Activated CD8-positive, alpha-beta T cell treated with anti-CD3 and anti-CD28 coated beads, Interleukin-2, amount 10 ng/mL, durations not matched to agents 7 days and 5 days (primary cell): ENCODE measurements around the gene OR2V2. TPM values are rescaled to one million over a fixed set of nuclear protein-coding genes. Genes with fewer than 3 reads are reported as not detected.
"Not testable (repeated sequence)": the region's sequence is repeated elsewhere in the genome, so short reads cannot be mapped to it uniquely, and the experiment has no call there.

Source experiments
- ATAC-seq: fragments of 150-1000 bp; cut with Tn5 transposase; one replicate; pipeline ENCODE4 v1.10.0; 2021; ENCODE audit warnings: moderate library complexity
- CTCF ChIA-PET: fragments of 350-600 bp; sonication (Branson Sonifier 250); formaldehyde crosslinking; loops from one replicate; lab custom pipeline; 2021; ENCODE audit warnings: antibody characterized with exemption; lab: Charles Lee
- POLR2A ChIA-PET: fragments of 350-600 bp; sonication (Branson Sonifier 250); formaldehyde crosslinking; loops from one replicate; lab custom pipeline; 2021; ENCODE audit warnings: antibody characterized with exemption; lab: Charles Lee
- DNase-seq: peaks from one replicate; pipeline ENCODE4 v3.0.0-alpha.2; 2020
- H3K27ac Mint-ChIP-seq: one replicate; pipeline ENCODE4 v1.8.0; 2021; ENCODE audit warnings: mild to moderate bottlenecking, mixed read lengths
- H3K27me3 Mint-ChIP-seq: one replicate; pipeline ENCODE4 v1.8.0; 2021; ENCODE audit warnings: low read depth, mixed read lengths
- H3K36me3 Mint-ChIP-seq: one replicate; pipeline ENCODE4 v1.8.0; 2021; ENCODE audit warnings: low read depth, mixed read lengths
- H3K4me1 Mint-ChIP-seq: one replicate; pipeline ENCODE4 v1.8.0; 2021; ENCODE audit warnings: low read depth, mixed read lengths
- H3K4me3 Mint-ChIP-seq: one replicate; pipeline ENCODE4 v1.8.0; 2021; ENCODE audit warnings: mild to moderate bottlenecking, mixed read lengths
- H3K9me3 Mint-ChIP-seq: one replicate; pipeline ENCODE4 v1.8.0; 2022; ENCODE audit warnings: mixed read lengths; ENCODE audit not compliant: insufficient read depth
- total RNA-seq, 2 experiments: library from RNA; stranded (reverse); gene quantifications; one replicate each; pipeline ENCODE4 v1.2.3, GENCODE V29; 2021

OR2V2 gene
- total RNA-seq, 2 experiments from 2014 or later: not detected

DNA sequence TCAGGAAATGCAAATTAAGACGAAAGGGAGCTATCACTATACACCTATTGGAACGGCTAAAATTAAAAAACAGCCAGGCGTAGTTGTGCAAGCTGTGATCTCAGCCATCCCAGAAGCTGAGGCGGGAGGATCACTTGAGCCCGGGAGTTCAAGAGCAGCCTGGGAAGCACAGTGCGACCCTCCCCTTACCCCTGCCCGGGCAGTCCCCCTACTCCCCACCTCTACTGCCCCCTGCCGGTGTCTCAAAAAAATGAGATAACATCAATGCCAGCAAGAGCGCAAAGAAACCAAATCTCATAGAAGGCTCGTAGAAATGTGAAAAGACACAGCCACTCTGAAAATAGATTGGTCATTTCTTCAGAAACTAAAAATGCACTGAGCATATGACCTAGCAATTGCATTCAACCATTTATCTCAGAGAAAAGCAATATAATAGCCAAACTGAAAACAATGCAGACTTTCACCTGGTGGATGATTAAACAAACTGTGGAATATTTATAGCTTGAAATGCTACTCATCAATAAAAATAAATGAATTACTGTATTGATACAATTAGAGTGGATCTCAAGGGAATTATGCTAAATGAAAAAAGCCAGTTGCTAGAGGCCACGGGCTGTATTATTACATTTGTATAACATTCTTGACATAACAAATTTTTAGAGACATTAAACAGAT is 20.6 kb downstream of the OR2V2 start:
- POLR2A ChIA-PET: no interaction called here
- ATAC-seq (no peak), DNase-seq (peak; percentile 56)
- CTCF ChIA-PET: interaction anchor here (0.8 to 4.2 kb wide), 13 partner anchors 9 to 449 kb away, joined by 3 to 23 read pairs (median 4); partner anchors contain the start of gene TRIM7
- Mint-ChIP-seq H3K4me1 (peaks cover 79% of the 10 kb centered on the region), H3K4me3 (no peak overlapping the region), H3K27ac (peak overlapping the region; percentile 19), H3K9me3 (no peaks in the 10 kb centered on the region), H3K27me3 (peaks cover 39% of the 10 kb centered on the region), H3K36me3 (peaks cover 10% of the 10 kb centered on the region)

DNA sequence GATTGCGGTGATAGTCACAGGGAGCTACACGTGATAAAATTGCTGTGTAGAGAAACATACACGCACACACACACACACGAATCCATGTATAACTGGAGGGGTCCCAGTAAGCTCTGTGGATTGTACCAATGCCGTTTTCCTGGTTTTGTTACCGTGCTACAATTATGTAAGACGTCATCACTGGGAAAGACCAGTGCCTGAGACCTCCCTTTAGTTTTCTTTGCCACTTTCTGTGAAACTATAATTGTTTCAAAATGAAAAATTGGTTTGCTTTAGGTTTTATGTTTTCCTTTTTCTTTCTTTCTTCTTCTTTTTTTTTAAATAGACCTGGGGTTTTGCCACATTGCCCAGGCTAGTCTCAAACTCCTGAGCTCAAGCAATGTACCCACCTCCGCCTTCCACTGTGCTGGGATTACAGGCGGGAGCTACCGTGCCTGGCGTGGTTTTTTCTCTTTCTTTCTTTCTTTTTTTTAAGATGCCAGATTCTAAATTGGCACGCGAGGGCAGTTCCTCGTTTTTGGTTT is 21.3 kb downstream of the OR2V2 start:
- CTCF ChIA-PET: interaction anchor here (0.8 to 4.2 kb wide), 13 partner anchors 9 to 450 kb away, joined by 3 to 23 read pairs (median 4); partner anchors contain the start of gene TRIM7
- DNase-seq (no peak), ATAC-seq (no peak)
- Mint-ChIP-seq H3K27me3 (peaks cover 43% of the 10 kb centered on the region), H3K36me3 (peaks cover 10% of the 10 kb centered on the region), H3K9me3 (no peaks in the 10 kb centered on the region), H3K4me1 (peaks cover 79% of the 10 kb centered on the region), H3K27ac (peak overlapping the region; percentile 73), H3K4me3 (peak overlapping the region; percentile 35)
- POLR2A ChIA-PET: interaction anchor here (1.0 kb wide), 1 partner anchor 54 kb away, joined by 3 read pairs; no protein-coding TSS in a partner anchor

DNA sequence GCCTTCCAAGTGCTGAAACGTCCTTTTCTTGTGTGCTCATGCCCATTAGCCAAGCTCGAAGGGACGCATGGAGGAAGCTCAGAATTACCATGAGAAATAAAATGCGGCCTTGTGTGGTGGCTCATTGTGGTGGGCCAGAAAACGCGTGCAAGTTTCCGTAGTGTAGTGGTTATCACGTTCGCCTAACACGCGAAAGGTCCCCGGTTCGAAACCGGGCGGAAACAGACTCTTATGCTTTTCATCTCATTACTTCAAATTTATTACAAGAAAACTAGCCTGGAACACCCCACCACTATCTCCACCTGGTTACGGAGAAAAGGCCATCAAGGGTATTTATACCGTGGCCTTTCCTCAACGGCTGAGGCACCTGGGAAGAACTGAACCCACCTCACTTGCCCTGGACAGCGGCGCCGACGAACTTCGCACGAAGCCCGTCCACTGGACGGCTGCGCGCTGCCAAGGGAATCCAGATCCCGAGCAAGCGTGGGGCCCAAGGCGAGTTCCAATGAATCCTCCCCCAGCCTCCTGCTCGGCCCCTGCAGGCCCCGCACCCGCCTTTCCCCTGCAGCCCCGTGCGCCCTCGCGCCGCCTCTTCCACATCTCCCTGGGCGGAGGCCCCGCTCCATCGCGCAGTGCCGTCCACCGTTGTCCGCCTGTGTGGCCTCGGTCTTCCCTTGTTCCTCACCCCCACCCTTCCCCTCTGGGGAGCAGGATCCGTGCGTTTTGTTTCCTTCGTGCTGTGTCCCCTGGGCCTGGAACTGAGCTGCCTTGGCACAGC is 22.3 kb downstream of the OR2V2 start:
- POLR2A ChIA-PET: interaction anchor here (1.0 kb wide), 3 partner anchors 53 to 92 kb away, joined by 3 read pairs; partner anchors contain the start of gene RACK1
- H3K4me1 Mint-ChIP-seq: peaks cover 73% of the 10 kb centered on the region
- H3K27ac Mint-ChIP-seq: peak overlapping the region; percentile 73
- H3K9me3 Mint-ChIP-seq, H3K36me3 Mint-ChIP-seq: not testable (repeated sequence)
- DNase-seq (peak; percentile 85), ATAC-seq (peak; percentile 32)
- CTCF ChIA-PET: interaction anchor here (0.9 to 4.2 kb wide), 9 partner anchors 8 to 387 kb away, joined by 3 to 23 read pairs (median 5); no protein-coding TSS in a partner anchor
- peaks cover 43% of the 10 kb centered on the region for H3K27me3 Mint-ChIP-seq
- peak overlapping the region; percentile 63 for H3K4me3 Mint-ChIP-seq

DNA sequence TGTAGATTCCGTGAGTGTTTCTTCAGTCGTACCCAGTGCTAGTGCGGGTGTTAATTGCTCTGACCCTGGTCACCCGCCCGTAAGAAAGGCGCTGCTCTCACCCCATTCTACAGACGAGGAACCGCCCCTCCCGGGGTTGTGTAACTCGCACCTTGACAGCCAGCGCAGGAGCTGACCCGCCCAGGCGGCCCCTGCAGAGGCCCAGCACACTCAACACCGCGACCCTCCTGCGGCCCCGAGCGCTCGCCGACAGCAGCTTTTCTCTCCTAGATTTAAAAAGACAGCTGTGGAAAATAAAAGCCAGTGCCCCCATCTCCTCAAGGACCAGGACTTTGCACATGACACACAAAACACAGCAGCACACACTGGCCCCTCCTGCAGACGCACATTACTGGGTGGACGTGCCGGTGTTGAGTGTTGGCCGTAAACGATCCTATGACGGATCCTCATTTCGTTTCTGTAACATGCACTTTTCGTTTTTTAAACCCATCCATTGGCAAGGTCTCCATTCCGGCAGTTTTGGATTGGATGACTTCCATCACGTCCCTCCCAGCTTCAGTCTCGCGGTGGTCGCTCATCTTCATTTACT is 22.9 kb downstream of the OR2V2 start:
- H3K27me3 Mint-ChIP-seq: peaks cover 41% of the 10 kb centered on the region
- peaks cover 70% of the 10 kb centered on the region for H3K4me1 Mint-ChIP-seq
- CTCF ChIA-PET: interaction anchor here (0.9 to 4.2 kb wide), 6 partner anchors 14 to 388 kb away, joined by 3 to 23 read pairs (median 4); no protein-coding TSS in a partner anchor
- peak overlapping the region; percentile 63 for H3K4me3 Mint-ChIP-seq
- peaks cover 9% of the 10 kb centered on the region for H3K36me3 Mint-ChIP-seq
- DNase-seq (no peak), ATAC-seq (no peak)
- peak overlapping the region; percentile 67 for H3K27ac Mint-ChIP-seq
- POLR2A ChIA-PET: interaction anchor here (1.0 to 1.2 kb wide), 3 partner anchors 73 to 91 kb away, joined by 3 to 4 read pairs (median 3); partner anchors contain the start of gene RACK1
- H3K9me3 Mint-ChIP-seq: no peaks in the 10 kb centered on the region

DNA sequence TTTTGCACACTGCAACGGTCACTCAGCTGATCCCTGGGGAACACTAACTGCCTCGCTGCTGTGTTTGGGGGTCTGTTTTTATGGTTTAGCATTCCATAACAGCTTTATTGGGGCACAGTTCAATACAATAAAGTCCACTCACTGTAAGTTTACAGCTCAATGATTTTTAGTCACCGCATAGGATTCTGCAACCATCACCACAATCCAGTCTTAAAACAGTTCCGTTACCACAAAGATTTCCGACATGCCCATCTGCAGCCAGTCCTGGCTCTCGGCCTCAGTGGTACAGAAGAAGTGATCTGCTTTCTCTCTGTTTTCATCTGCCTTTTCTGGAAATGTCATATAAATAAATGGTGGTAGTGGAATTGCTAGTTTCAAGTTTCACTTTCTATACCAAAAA is 23.6 kb downstream of the OR2V2 start:
- CTCF ChIA-PET: interaction anchor here (0.9 to 4.2 kb wide), 4 partner anchors 13 to 53 kb away, joined by 3 to 23 read pairs (median 8); no protein-coding TSS in a partner anchor
- H3K4me3 Mint-ChIP-seq: peak overlapping the region; percentile 16
- H3K9me3 Mint-ChIP-seq: no peaks in the 10 kb centered on the region
- H3K36me3 Mint-ChIP-seq: peaks cover 6% of the 10 kb centered on the region
- H3K4me1 Mint-ChIP-seq: peaks cover 66% of the 10 kb centered on the region
- H3K27me3 Mint-ChIP-seq: peaks cover 38% of the 10 kb centered on the region
- ATAC-seq: no peak
- no peak overlapping the region for H3K27ac Mint-ChIP-seq
- POLR2A ChIA-PET: interaction anchor here (1.2 kb wide), 2 partner anchors 19 to 72 kb away, joined by 3 to 4 read pairs; no protein-coding TSS in a partner anchor
- no peak for DNase-seq

DNA sequence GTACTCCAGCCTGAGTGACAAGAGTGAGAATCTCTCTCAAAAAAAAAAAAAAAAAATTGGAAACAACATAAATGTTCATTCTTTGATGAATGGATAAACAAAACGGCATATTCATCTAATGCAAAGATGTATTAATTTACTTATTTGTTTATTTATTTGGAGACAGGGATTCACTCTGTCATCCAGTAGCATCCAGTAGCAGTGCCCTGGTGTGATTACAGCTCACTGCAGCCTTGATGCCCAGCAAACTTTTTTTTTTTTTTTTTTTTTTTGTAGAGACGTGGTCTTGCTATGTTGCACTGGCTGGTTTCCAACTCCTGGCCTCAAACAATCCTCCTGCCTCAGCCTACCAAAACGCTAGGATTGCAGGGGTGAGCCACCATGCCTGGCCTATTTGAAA is 24.4 kb downstream of the OR2V2 start:
- peak overlapping the region; percentile 81 for H3K4me3 Mint-ChIP-seq
- ATAC-seq (no peak), DNase-seq (no peak)
- peaks cover 38% of the 10 kb centered on the region for H3K27me3 Mint-ChIP-seq
- H3K27ac Mint-ChIP-seq: no peak overlapping the region
- peaks cover 6% of the 10 kb centered on the region for H3K36me3 Mint-ChIP-seq
- ChIA-PET POLR2A (interaction anchor here (1.2 kb wide), 2 partner anchors 18 to 51 kb away, joined by 3 read pairs; partner anchors contain the start of gene TRIM41), CTCF (interaction anchor here (1.9 to 3.1 kb wide), 3 partner anchors 13 to 36 kb away, joined by 11 to 25 read pairs (median 19); no protein-coding TSS in a partner anchor)
- peaks cover 64% of the 10 kb centered on the region for H3K4me1 Mint-ChIP-seq
- no peaks in the 10 kb centered on the region for H3K9me3 Mint-ChIP-seq

DNA sequence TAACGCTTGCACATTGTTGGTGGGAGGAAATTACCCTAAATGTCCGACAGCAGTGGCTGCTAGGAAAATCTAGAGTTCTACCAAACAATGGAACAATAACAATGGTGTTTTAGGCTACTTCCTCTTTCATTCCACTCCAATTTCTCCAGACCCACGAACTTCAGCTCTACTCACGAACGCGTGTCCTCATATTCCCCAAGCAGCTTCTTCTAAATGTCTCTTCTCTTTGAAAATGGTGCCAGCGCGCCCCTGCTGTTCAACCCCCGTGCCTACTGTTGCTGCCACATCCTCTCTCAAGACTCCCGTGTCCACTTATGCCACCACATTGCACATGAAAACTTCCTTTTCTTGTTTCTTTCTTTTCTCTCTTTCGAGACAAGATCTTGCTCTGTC is 25.6 kb downstream of the OR2V2 start:
- Mint-ChIP-seq H3K27me3 (peaks cover 31% of the 10 kb centered on the region), H3K27ac (peak overlapping the region; percentile 96), H3K4me3 (peak overlapping the region; percentile 81), H3K36me3 (peaks cover 6% of the 10 kb centered on the region), H3K9me3 (no peaks in the 10 kb centered on the region), H3K4me1 (peaks cover 52% of the 10 kb centered on the region)
- ATAC-seq: peak; percentile 38
- ChIA-PET CTCF (interaction anchor here (0.6 to 3.1 kb wide), 9 partner anchors 10 to 388 kb away, joined by 3 to 25 read pairs (median 4); no protein-coding TSS in a partner anchor), POLR2A (interaction anchor here (0.7 to 1.9 kb wide), 10 partner anchors 9 to 341 kb away, joined by 3 to 13 read pairs (median 4); no protein-coding TSS in a partner anchor)
- DNase-seq: no peak

DNA sequence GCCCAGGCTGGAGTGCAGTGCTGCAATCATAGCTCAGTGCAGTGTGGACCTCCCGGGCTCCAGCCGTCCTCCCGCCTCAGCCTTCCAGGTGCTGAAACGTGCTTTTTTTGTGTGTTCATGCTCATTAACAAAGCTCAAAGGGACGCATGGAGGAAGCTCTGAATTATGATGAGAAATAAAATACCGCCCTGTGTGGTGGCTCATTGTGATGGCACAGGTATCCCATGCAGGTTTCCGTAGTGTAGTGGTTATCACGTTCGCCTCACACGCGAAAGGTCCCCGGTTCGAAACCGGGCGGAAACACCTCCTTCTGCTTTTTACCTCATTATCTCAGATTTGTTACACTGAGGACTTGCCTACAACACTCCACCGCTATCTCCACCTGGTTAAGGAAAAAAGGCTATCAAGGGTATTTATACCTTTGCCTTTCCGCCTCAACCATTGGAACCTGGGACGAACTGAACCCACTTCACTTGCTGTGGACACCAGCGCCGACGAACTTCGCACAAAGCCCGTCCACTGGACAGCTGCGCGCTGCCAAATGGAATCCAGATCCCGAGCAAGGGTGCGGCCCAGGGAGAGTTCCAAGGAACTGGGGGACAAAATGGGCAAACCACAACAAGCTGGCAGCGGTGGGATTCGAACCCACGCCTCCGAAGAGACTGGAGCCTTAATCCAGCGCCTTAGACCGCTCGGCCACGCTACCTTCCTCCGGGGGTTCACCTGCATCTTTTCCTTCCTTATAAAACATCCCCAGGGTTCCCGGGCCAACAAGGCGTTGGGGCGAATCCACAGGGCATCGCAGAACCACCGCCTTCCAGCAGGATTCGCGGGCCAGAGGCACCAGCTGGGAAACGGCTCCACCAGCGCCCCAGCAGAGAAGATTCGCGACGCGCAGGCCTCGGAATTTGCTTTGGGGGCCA is 26.3 kb downstream of the OR2V2 start:
- POLR2A ChIA-PET: interaction anchor here (0.6 to 1.9 kb wide), 13 partner anchors 10 to 680 kb away, joined by 3 to 13 read pairs (median 4); no protein-coding TSS in a partner anchor
- ATAC-seq: peak; percentile 79
- peak overlapping the region; percentile 81 for H3K4me3 Mint-ChIP-seq
- peaks cover 6% of the 10 kb centered on the region for H3K36me3 Mint-ChIP-seq
- peak overlapping the region; percentile 96 for H3K27ac Mint-ChIP-seq
- peaks cover 47% of the 10 kb centered on the region for H3K4me1 Mint-ChIP-seq
- CTCF ChIA-PET: interaction anchor here (0.6 to 3.1 kb wide), 7 partner anchors 10 to 64 kb away, joined by 3 to 25 read pairs (median 6); no protein-coding TSS in a partner anchor
- H3K27me3 Mint-ChIP-seq: peaks cover 28% of the 10 kb centered on the region
- no peaks in the 10 kb centered on the region for H3K9me3 Mint-ChIP-seq
- peak; percentile 85 for DNase-seq

DNA sequence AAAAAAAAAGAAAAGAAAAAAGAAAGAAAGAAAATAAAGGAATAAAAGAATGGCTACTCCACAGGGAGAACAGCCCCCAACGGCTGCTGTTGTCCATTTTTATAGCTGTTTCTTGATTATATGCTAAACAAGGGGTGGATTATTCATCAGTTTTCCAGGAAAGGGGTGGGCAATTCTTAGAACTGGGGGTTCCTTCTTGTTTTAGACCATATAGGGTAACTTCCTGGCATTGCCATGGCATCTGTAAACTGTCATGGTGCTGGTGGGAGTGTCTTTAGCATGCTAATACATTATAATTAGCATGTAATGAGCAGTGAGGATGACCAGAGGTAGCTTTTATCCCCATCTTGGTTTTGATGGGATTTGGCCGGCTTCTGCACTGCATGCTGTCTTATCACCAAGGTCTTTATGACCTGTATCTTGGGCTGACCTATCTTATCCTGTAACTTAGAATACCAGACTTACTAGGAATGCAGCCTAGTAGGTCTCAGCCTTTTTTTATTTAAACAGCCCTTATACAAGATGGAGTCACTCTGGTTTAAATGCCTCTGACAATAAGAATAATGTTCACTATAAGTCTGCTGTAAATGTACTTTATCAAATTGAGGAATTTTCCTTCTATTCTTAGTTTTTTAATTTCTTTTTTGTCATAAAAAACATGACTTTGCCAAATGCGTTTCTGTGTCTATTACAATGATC is 29.0 kb downstream of the OR2V2 start:
- ChIA-PET CTCF (no interaction called here), POLR2A (no interaction called here)
- H3K4me3 Mint-ChIP-seq: no peak overlapping the region
- no peaks in the 10 kb centered on the region for H3K36me3 Mint-ChIP-seq
- peaks cover 6% of the 10 kb centered on the region for H3K27me3 Mint-ChIP-seq
- no peaks in the 10 kb centered on the region for H3K9me3 Mint-ChIP-seq
- ATAC-seq (no peak), DNase-seq (no peak)
- peaks cover 21% of the 10 kb centered on the region for H3K4me1 Mint-ChIP-seq
- H3K27ac Mint-ChIP-seq: no peak overlapping the region
